Peyer's patch (tissue), 4 donors: ENCODE data around the gene ACTN4. TPM values are rescaled to one million over a fixed set of nuclear protein-coding genes. Genes with fewer than 3 reads are reported as not detected.

ENCODE experiments used
- DNase-seq, 3 donors: peaks; one replicate each; pipeline ENCODE4 v3.0.0-alpha.2; 2017 to 2019
- H3K27ac ChIP-seq, 4 donors: fragments of 200-600 bp; sonication (generic); one replicate each; pipeline ENCODE4 v1.5.1; 2016 to 2019
- H3K27me3 ChIP-seq, 2 donors: fragments of 200-600 bp; sonication (generic); one replicate each; pipeline ENCODE4 v1.5.1; 2019
- H3K36me3 ChIP-seq, 3 donors: fragments of 200-600 bp; sonication (generic); one replicate each; pipeline ENCODE4 v1.5.1; 2016 to 2019
- H3K4me1 ChIP-seq, 4 donors: fragments of 200-600 bp; sonication (generic); one replicate each; pipeline ENCODE4 v1.5.1; 2016 to 2019
- H3K4me3 ChIP-seq, 4 donors: fragments of 200-600 bp; sonication (generic); 1 replicate in 3 of 4; 2 replicates in 1 of 4; pipeline ENCODE4 v1.5.1; 2016 to 2019; ENCODE audit warnings: mild to moderate bottlenecking in 1 of 4
- H3K9me3 ChIP-seq, 4 donors: fragments of 200-600 bp; sonication (generic); one replicate each; pipeline ENCODE4 v1.5.1; 2016 to 2019; ENCODE audit warnings: mild to moderate bottlenecking in 1 of 4
- CTCF ChIP-seq, 6 experiments: fragments of 450-650 bp in 4 of 6; fragments of 200-600 bp in 2 of 6; sonication (generic) in 1 of 6; IDR thresholded peaks; one replicate each; pipeline ENCODE4 v1.5.1; 2017 to 2019; ENCODE audit warnings: antibody characterized with exemption in 6 of 6, mild to moderate bottlenecking in 3 of 6, moderate library complexity in 1 of 6
- POLR2A ChIP-seq, 2 donors: fragments of 450-650 bp; IDR thresholded peaks; one replicate each; pipeline ENCODE4 v1.5.1; 2017; ENCODE audit warnings: antibody characterized with exemption in 2 of 2, mild to moderate bottlenecking in 2 of 2, moderate library complexity in 2 of 2
- total RNA-seq, 4 donors: library from RNA; depleted of rRNA; stranded (reverse); fragments of >200 nt; gene quantifications; one replicate each; pipeline ENCODE4 v1.1.0, GENCODE V29; 2016

Gene ACTN4
- total RNA-seq, 4 donors from 2014 or later, result 360 to 1,049 (median 814) TPM

GRCh38 chr19:38714354-38714778 lies 66.9 kb downstream of the ACTN4 start:
- DNase-seq, result no peak
- Histone ChIP-seq H3K27ac (peak overlapping the region in 1 of 4 donors; percentile 3), H3K36me3 (peaks cover 0 to 100% (median 0%) of the 10 kb centered on the region in 3 donors), H3K4me1 (peaks cover 0 to 41% (median 0%) of the 10 kb centered on the region in 4 donors), H3K27me3 (no peaks in the 10 kb centered on the region), H3K4me3 (no peak overlapping the region), H3K9me3 (no peaks in the 10 kb centered on the region)
- TF ChIP-seq CTCF (IDR thresholded peaks at IDR 0.05) (no peak), POLR2A (IDR thresholded peaks at IDR 0.05) (no peak)

DNA sequence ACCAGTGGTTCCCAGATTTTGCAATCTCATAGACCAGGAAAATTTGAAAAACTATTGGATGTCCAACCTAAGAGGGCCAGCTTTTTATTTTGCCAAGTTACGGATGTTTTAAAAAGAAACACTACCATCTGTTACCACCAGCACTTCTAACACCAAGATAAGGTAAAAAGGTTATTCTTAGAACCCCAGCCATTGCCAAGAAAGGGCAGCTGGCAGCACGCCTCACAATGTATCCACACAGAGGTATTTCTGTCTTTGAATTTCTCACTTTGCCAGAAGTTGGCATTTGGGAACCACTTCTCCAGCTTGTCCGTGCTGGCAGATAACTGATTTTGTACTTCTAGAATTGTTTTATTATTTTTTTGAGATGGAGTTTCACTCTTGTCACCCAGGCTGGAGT lies 68.1 kb downstream of the ACTN4 start:
- H3K4me1 ChIP-seq, result peaks cover 0 to 41% (median 0%) of the 10 kb centered on the region in 4 donors
- H3K9me3 ChIP-seq, result no peaks in the 10 kb centered on the region
- no peaks in the 10 kb centered on the region for H3K27me3 ChIP-seq
- no peak for DNase-seq
- no peak overlapping the region for H3K4me3 ChIP-seq
- peak overlapping the region in 1 of 4 donors; percentile 24 for H3K27ac ChIP-seq
- peaks cover 0 to 100% (median 0%) of the 10 kb centered on the region in 3 donors for H3K36me3 ChIP-seq
- TF ChIP-seq POLR2A (IDR thresholded peaks at IDR 0.05) (no peak), CTCF (IDR thresholded peaks at IDR 0.05) (peak in 1 of 6 experiments; percentile 2)

GRCh38 chr19:38717051-38717450 lies 69.6 kb downstream of the ACTN4 start:
- peaks cover 0 to 100% (median 0%) of the 10 kb centered on the region in 3 donors for H3K36me3 ChIP-seq
- H3K4me3 ChIP-seq, result no peak overlapping the region
- peaks cover 0 to 29% (median 0%) of the 10 kb centered on the region in 4 donors for H3K4me1 ChIP-seq
- no peak for DNase-seq
- H3K9me3 ChIP-seq, result no peaks in the 10 kb centered on the region
- no peak overlapping the region for H3K27ac ChIP-seq
- TF ChIP-seq POLR2A (IDR thresholded peaks at IDR 0.05), result no peak
- no peak for TF ChIP-seq CTCF (IDR thresholded peaks at IDR 0.05)
- H3K27me3 ChIP-seq, result no peaks in the 10 kb centered on the region

DNA sequence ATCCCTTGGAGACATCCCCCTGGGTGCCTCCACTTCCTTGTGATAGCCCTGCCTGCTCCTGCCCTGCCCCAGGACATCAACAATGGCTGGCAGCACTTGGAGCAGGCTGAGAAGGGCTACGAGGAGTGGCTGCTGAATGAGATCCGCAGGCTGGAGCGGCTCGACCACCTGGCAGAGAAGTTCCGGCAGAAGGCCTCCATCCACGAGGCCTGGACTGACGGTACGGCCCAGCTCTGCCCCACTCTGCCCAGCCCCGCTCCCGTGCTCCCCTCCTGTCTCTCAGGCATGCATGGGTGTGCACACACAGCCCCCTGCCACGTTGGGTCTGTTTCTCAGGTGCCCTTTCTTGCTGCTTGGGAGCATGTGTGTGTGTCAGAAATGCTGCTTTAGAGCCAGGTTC lies 70.4 kb downstream of the ACTN4 start:
- H3K4me1 ChIP-seq, result peaks cover 0 to 21% (median 0%) of the 10 kb centered on the region in 4 donors
- TF ChIP-seq POLR2A (IDR thresholded peaks at IDR 0.05) (no peak), CTCF (IDR thresholded peaks at IDR 0.05) (no peak)
- no peaks in the 10 kb centered on the region for H3K27me3 ChIP-seq
- H3K9me3 ChIP-seq, result no peaks in the 10 kb centered on the region
- DNase-seq, result no peak
- H3K4me3 ChIP-seq, result no peak overlapping the region
- no peak overlapping the region for H3K27ac ChIP-seq
- peaks cover 0 to 100% (median 0%) of the 10 kb centered on the region in 3 donors for H3K36me3 ChIP-seq

GRCh38 chr19:38718747-38719543 lies 71.5 kb downstream of the ACTN4 start:
- Histone ChIP-seq H3K36me3 (peaks cover 0 to 100% (median 0%) of the 10 kb centered on the region in 3 donors), H3K27me3 (no peaks in the 10 kb centered on the region)
- DNase-seq, result no peak

More at GRCh38 chr19:38718747-38719543, 71.5 kb downstream of the ACTN4 start:
- H3K4me3 ChIP-seq, result no peak overlapping the region
- H3K9me3 ChIP-seq, result no peaks in the 10 kb centered on the region
- peak in 1 of 6 experiments; percentile 16 for TF ChIP-seq CTCF (IDR thresholded peaks at IDR 0.05)
- no peak for TF ChIP-seq POLR2A (IDR thresholded peaks at IDR 0.05)
- H3K4me1 ChIP-seq, result peaks cover 0 to 10% (median 0%) of the 10 kb centered on the region in 4 donors
- H3K27ac ChIP-seq, result peak overlapping the region; percentile 9 to 58 (median 45)
